Heart left ventricle (tissue), 16 donors: Measurements from ENCODE around the gene CLCF1. TPM values are rescaled to one million over a fixed set of nuclear protein-coding genes. Genes with fewer than 3 reads are reported as not detected.

Experiments
- ATAC-seq, 4 donors: fragments of 200-7000 bp; cut with Tn5 transposase; one replicate each; pipeline ENCODE4 v1.9.1; 2020 to 2022; ENCODE audit warnings: moderate library complexity in 4 of 4, mild to moderate bottlenecking in 3 of 4, moderate number of reproducible peaks in 1 of 4
- DNase-seq, 5 donors: peaks; one replicate each; pipeline ENCODE4 v3.0.0-alpha.2; 2020
- H3K27ac ChIP-seq, 12 donors: fragments of 200-600 bp; sonication (generic) in 4 of 12; one replicate each; pipeline versions ENCODE4 v1.5.0 to v1.8.0; 2016 to 2022; ENCODE audit warnings: mild to moderate bottlenecking in 2 of 12
- H3K27me3 ChIP-seq, 9 donors: fragments of 200-600 bp; sonication (generic) in 2 of 9; one replicate each; pipeline versions ENCODE4 v1.5.1 to v1.8.0; 2016 to 2022; ENCODE audit warnings: mild to moderate bottlenecking in 3 of 9
- H3K36me3 ChIP-seq, 9 donors: fragments of 200-600 bp; sonication (generic) in 2 of 9; one replicate each; pipeline versions ENCODE4 v1.5.0 to v1.8.0; 2018 to 2022; ENCODE audit warnings: mild to moderate bottlenecking in 2 of 9
- H3K4me1 ChIP-seq, 12 donors: fragments of 200-600 bp; sonication (generic) in 4 of 12; one replicate each; pipeline versions ENCODE4 v1.5.0 to v1.8.0; 2016 to 2022; ENCODE audit warnings: mild to moderate bottlenecking in 3 of 12
- H3K4me3 ChIP-seq, 12 donors: fragments of 200-600 bp; sonication (generic) in 4 of 12; one replicate each; pipeline versions ENCODE4 v1.5.0 to v1.8.0; 2017 to 2022; ENCODE audit warnings: mild to moderate bottlenecking in 9 of 12, moderate library complexity in 4 of 12
- H3K9me3 ChIP-seq, 12 donors: fragments of 200-600 bp; sonication (generic) in 4 of 12; one replicate each; pipeline versions ENCODE4 v1.5.0 to v1.8.0; 2016 to 2022; ENCODE audit warnings: mild to moderate bottlenecking in 1 of 12
- CTCF ChIP-seq, 12 donors: fragments of 200-600 bp; sonication (generic) in 4 of 12; IDR thresholded peaks; one replicate each; pipeline versions ENCODE4 v1.5.0 to v1.8.0; 2018 to 2022; ENCODE audit warnings: antibody characterized with exemption in 12 of 12, mild to moderate bottlenecking in 5 of 12
- POLR2A ChIP-seq, 2 donors: fragments of 450-650 bp; IDR thresholded peaks; one replicate each; pipeline ENCODE4 v1.6.1; 2017; ENCODE audit warnings: antibody characterized with exemption in 2 of 2, mild to moderate bottlenecking in 2 of 2, moderate library complexity in 2 of 2
- WGBS, 4 donors: extraction: QIAGEN DNeasy Blood & Tissue Kit in 2 of 4; methylation state at CpG; one replicate each; pipeline versions ENCODE4 v1.1.5 to v1.1.7; 2013 to 2018; 5-methylcytosine and 5-hydroxymethylcytosine counted together
- intact Hi-C, 10 donors: fragments of 100-400 bp; cut with DNase I; formaldehyde crosslinking; loops; one replicate each; pipeline versions ENCODE4 v1.11.1 to v1.14.2; 2022
- polyA plus RNA-seq, 2 donors: library from polyadenylated mRNA; stranded (reverse); fragments of 200-250 nt; gene quantifications; one replicate each; pipeline ENCODE4 v1.2.3, GENCODE V29; 2013
- total RNA-seq, 9 donors: library from RNA; depleted of rRNA in 2 of 9; stranded (reverse); fragments of >200 nt in 2 of 9; fragmentation: NEBNext Ultra II Directional in 3 of 9; extraction: Animal tissue kit (Norgen Biotek cat#: 25700) in 3 of 9; gene quantifications; one replicate each; pipeline versions ENCODE4 v1.1.0 to v1.2.4, GENCODE V29; 2016 to 2023
- donor health status: ischemic (EF 13 %, LVEDD 7.1; RV severe dilation, severe dysfunction).
- donor health status: healthy with polysubstance abuse.
- donor health status: DM: no; HTN: yes; CAD: no.
- donor health status: DM: no; HTN: no; CAD: no.
- donor health status: ischemic (EF 25% LVEDD 6.9; RV normal size, moderate dysfunction).
- donor health status: ischemic (EF 25% LVEDD 5.7; RV mildly dilated, moderate dysfunction).
- donor health status: healthy.
- donor health status: DM: yes; HTN: yes; CAD: no.
- donor health status: ischemic (EF 35%, LVEDD 5.7; RV mildly dilated, moderate dysfunction).
- donor health status: nonischemic (EF 11% LVEDD 7.7; RV severe dilation, severe dysfunction).
- donor health status: DM: yes; HTN: yes; CAD: no.
- donor health status: PGD.
- donor health status: ischemic (EF 29% LVEDD 5.4; RV normal size, mild dysfunction).
- donor health status: nonischemic (EF 23%, LVEDD 6.1; RV moderate dilation, normal function).

CLCF1 gene
- total and polyA plus RNA-seq, 11 donors: 0.25 to 17.1 (median 1.7) TPM

DNA sequence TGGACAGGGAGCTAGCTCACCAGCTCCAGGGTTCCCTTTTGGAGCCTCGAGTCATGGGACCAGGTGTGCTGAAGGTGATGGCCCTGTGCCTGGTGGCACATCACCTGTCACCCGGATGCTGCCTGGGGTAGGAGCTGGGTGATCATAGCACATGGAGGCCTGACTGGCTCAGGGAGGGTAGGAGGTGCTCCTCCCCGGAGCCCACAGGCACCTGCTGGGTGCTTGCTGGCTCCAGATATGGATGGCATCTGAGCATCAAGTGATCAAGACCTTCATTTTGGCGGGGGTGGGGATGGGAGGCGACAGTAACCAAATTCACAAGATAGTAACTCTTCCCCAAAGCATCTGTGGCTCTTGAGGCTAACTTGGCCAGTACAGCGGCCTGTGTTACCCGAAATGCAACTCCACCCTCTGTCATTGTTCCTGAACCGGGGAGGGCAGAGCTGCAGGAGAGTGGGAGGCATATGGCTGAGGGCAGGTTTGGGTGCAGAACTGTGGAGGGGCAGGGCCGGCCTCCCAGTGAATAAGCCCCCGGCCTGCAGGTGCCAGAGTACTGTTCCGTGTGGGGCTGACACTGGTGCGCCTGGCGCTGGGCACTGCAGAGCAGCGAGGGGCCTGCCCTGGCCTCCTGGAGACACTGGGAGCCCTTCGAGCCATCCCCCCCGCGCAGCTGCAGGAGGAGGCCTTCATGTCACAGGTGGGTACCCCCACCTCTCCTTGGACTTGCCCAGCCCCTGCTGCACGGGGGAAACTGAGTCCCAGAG lies 35.2 kb upstream of the CLCF1 start:
- peaks cover 0 to 30% (median 0%) of the 10 kb centered on the region in 12 donors for H3K4me1 ChIP-seq
- H3K36me3 ChIP-seq: no peaks in the 10 kb centered on the region
- DNase-seq (no peak), ATAC-seq (no peak)
- peaks cover 0 to 49% (median 10%) of the 10 kb centered on the region in 9 donors for H3K27me3 ChIP-seq
- whole genome bisulfite sequencing, 4 donors: 73 to 82% (median 77%) methylated on average over 8 to 18 of the region's 18 CpGs
- peak overlapping the region in 1 of 12 donors; percentile 50 for H3K4me3 ChIP-seq
- no peak for TF ChIP-seq POLR2A (IDR thresholded peaks at IDR 0.05)
- no peak for TF ChIP-seq CTCF (IDR thresholded peaks at IDR 0.05)
- H3K9me3 ChIP-seq: no peaks in the 10 kb centered on the region
- intact Hi-C loops: loop anchor here in 3 of 10 donors (10.0 kb wide), 1 partner anchor 56 kb away; the partner anchor contains the start of gene TMEM134 (in 3 of the 3)
- peak overlapping the region in 1 of 12 donors; percentile 91 for H3K27ac ChIP-seq

GRCh38 chr11:67407688-67408163 lies 34.3 kb upstream of the CLCF1 start:
- peak overlapping the region in 1 of 12 donors; percentile 91 for H3K27ac ChIP-seq
- DNase-seq (no peak), ATAC-seq (no peak)
- H3K36me3 ChIP-seq: no peaks in the 10 kb centered on the region
- TF ChIP-seq CTCF (IDR thresholded peaks at IDR 0.05) (no peak), POLR2A (IDR thresholded peaks at IDR 0.05) (no peak)
- peaks cover 0 to 39% (median 0%) of the 10 kb centered on the region in 12 donors for H3K4me1 ChIP-seq
- 56 to 79% (median 72%) methylated on average over 7 to 12 of the region's 12 CpGs for WGBS, 4 donors
- no peaks in the 10 kb centered on the region for H3K9me3 ChIP-seq
- H3K27me3 ChIP-seq: peaks cover 0 to 40% (median 10%) of the 10 kb centered on the region in 9 donors
- H3K4me3 ChIP-seq: peak overlapping the region in 1 of 12 donors; percentile 50
- intact Hi-C loops: loop anchor here in 3 of 10 donors (10.0 kb wide), 1 partner anchor 57 kb away; the partner anchor contains the start of gene TMEM134 (in 3 of the 3)

DNA sequence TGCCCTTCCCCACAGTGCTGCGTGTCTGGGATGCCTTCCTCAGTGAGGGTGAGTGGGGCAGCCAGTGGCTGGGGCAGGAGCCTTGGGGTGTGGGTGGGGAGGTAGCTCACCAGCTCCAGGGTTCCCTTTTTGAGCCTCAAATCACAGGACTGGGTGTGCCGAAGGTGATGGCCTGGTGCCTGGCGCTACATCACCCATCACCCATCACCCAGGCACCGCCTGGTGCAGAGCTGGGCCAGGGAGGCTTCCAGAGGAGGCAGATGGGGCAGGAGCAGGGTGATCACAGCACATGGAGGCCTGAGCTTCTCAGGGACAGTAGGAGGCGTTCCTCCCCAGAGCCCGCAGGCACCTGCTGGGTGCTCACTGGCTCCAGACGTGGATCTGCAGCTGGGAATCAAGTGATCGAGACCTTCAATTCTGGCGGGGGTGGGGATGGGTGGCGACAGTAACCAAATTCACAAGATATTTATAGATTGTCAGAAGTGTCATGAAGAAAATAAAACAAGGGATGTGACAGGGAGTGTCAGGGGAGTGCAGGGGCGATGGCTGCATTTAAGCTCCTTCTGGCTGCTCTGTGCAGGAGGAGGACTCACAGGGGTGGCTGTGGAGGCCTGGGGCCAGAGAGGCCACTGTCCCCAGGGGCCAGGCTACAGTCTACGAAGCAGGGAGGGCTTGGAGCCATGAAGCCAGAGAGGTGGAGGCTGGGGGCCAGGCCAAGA lies 33.7 kb upstream of the CLCF1 start:
- no peaks in the 10 kb centered on the region for H3K9me3 ChIP-seq
- TF ChIP-seq POLR2A (IDR thresholded peaks at IDR 0.05): no peak
- no peak for TF ChIP-seq CTCF (IDR thresholded peaks at IDR 0.05)
- H3K36me3 ChIP-seq: no peaks in the 10 kb centered on the region
- peaks cover 0 to 34% (median 6%) of the 10 kb centered on the region in 9 donors for H3K27me3 ChIP-seq
- intact Hi-C loops: loop anchor here in 3 of 10 donors (10.0 kb wide), 1 partner anchor 58 kb away; the partner anchor contains the start of gene TMEM134 (in 3 of the 3)
- ATAC-seq (peak in 2 of 4 donors; percentile 1 to 12), DNase-seq (peak in 1 of 5 donors; percentile 56)
- H3K27ac ChIP-seq: peak overlapping the region in 1 of 12 donors; percentile 91
- H3K4me3 ChIP-seq: peak overlapping the region in 1 of 12 donors; percentile 50
- peaks cover 0 to 45% (median 4%) of the 10 kb centered on the region in 12 donors for H3K4me1 ChIP-seq
- WGBS, 4 donors: 58 to 63% (median 59%) methylated on average over 10 to 12 of the region's 12 CpGs
